T-helper 1 cell treated with Interleukin-12 subunit alpha and Interleukin-12 subunit beta and Interleukin-4 antibody, amounts not matched to agents 30 ng/mL and 1 ng/mL, for 36 hours (primary cell): ENCODE results near the gene NACAD. TPM values are rescaled to one million over a fixed set of nuclear protein-coding genes. Genes with fewer than 3 reads are reported as not detected.

ENCODE experiments used
- intact Hi-C: fragments of 100-400 bp; cut with micrococcal nuclease; formaldehyde crosslinking; loops from one replicate; pipeline ENCODE4 v1.15.1; 2024
- total RNA-seq: library from RNA; stranded (reverse); gene quantifications from 2 replicates; pipeline ENCODE4 v1.2.3, GENCODE V29; 2022

NACAD gene
- total RNA-seq, 1 donor from 2014 or later = not detected

- intact Hi-C loops = no loop called here
These were observed 3.5 kb upstream of the NACAD start for GRCh38 chr7:45092100-45092930.

GRCh38 chr7:45089341-45089891 is 647 bp upstream of the NACAD start:
- intact Hi-C loops = loop anchor here (2.0 kb wide), 1 partner anchor 21 kb away; the partner anchor contains the start of gene TBRG4

GRCh38 chr7:45088146-45088701 is 545 bp downstream of the NACAD start:
- intact Hi-C loops = loop anchor here (2.0 kb wide), 1 partner anchor 23 kb away; the partner anchor contains the start of gene TBRG4

DNA sequence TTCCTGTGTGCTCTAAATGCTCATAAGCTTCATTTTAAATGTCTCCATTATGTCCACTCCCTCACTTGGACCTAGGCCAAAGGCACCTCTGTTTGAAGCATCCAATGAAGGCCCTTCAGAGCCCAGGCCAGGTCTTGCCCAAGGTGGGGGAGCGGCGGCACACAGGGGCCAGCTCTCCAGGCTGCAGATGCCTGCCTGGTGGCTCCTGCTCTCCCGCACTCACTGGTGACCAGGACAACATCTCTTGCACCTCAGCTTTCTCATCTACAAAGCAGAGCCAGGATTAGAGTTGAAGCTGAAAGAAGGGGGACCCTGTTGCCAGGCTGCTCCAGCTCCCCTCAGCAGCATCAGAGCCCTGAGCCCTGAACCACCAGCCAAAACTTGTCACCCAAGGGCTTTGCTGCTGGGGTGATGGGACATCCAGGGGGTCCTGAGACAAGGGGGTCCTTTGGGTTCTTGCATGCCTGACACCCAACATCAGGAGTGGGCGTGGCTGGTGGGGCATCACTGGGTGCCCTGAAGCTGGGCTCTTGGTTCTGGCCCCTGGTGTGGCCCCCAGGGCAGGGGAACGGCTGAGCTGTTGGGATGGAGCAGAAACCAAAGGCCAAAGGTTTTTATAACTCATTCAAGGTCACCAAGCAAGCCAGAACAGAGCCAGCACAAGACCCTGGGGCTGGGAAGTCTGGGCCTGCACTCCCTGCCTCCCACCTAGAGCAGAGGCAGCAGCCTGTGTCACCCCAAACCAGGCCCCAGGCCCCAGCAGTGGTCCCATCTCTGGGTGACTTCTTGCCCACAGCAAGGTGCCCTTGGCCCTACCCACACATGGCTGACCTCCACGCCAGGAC is 1.2 kb downstream of the NACAD start:
- intact Hi-C loops = loop anchor here (2.0 kb wide), 1 partner anchor 23 kb away; the partner anchor contains the start of gene TBRG4

DNA sequence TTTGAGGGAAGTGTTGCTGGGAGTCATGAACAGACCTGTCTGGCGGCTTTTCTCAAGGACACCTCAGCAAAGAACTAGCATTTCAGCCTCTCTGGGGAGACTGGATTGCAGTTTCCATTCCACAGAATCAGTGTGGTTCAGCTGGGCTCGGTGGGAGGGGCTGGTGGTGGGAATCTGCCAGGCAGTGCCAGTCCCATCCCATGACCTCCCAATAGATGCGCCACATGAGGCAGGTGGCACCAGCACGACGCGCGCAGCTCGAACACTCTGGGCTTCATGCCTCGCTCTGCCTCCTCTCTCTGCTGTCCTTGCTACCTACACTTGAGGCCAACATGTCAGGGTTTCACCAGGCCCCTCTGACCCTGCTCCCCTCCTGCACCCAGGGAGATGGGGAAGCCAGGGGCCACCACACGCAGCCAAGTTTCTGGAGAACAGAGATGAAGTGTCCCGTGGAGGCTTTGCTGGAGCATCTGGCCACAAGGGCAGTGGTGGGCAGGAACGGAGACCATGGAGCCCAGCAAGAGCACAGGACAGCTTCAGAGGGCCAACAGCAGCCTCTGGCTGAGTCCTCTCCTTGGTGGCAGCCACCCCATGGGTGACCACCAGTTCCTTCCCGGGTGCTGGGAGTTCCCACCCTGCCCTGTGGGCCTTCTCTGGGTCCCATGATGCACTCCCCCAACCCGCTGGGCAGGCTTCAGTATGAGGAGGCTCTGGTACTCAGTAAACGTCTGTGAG is 2.3 kb downstream of the NACAD start:
- intact Hi-C loops = no loop called here

- intact Hi-C loops = no loop called here
These were observed 3.1 kb downstream of the NACAD start for GRCh38 chr7:45085619-45086200.

- intact Hi-C loops = no loop called here
These were observed 3.7 kb downstream of the NACAD start for GRCh38 chr7:45084901-45085618.

DNA sequence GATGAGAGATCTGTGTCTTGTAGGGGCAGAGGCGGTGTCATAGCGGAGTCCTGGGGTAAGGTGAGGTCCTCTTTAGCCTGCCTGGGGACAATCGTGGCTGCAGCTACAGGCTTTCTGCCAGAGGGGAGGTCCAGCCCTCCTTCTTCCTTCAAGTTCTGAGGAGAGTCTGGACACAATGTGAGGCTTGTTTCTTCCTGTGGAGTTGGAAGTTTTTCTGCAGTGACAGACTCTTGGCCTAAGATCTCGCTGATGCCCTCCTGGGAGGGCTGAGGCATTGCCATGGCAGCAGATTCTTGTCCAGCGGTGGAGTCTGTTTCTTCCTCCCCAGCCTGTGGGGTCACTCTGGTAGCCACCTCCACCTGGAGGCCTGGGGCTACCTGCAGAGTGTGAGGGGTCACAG is 4.4 kb downstream of the NACAD start:
- intact Hi-C loops = no loop called here

DNA sequence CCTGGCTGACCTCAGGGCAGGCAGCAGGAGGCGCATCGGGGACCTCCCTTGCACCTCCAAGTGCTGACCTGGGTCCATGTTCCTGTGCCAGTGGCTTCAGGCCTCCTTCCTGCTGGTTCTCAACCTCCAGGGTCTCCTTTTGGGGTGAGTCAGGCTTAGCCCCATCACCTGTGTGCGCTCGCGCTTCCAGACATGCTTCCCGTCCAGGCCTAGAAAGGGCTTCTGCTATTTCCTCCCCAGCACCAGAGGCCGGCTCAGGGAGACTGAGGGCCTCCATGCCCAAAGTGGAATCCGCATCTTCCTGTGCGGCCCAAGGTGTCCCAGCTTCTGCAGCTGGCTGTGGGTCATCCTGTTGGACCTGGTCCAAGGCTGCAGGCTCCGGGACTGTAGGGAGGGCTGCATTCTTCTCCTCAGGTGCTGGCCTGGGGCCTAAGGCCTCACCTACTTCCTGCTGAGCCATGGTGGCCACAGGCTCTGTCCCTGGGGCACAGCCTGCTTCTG is 5.9 kb downstream of the NACAD start:
- intact Hi-C loops = no loop called here

GRCh38 chr7:45082031-45082830 is 6.5 kb downstream of the NACAD start:
- intact Hi-C loops = no loop called here

- intact Hi-C loops = no loop called here
These were observed 7.1 kb downstream of the NACAD start for GRCh38 chr7:45081670-45081974.

GRCh38 chr7:45080958-45081669 is 7.7 kb downstream of the NACAD start:
- intact Hi-C loops = loop anchor here (1.0 kb wide), 1 partner anchor 55 kb away; no protein-coding TSS in a partner anchor

GRCh38 chr7:45080265-45080957 is 8.4 kb downstream of the NACAD start:
- intact Hi-C loops = loop anchor here (1.0 kb wide), 1 partner anchor 56 kb away; no protein-coding TSS in a partner anchor

- intact Hi-C loops = no loop called here
These were observed 10.6 kb downstream of the NACAD start for GRCh38 chr7:45078125-45078681.

DNA sequence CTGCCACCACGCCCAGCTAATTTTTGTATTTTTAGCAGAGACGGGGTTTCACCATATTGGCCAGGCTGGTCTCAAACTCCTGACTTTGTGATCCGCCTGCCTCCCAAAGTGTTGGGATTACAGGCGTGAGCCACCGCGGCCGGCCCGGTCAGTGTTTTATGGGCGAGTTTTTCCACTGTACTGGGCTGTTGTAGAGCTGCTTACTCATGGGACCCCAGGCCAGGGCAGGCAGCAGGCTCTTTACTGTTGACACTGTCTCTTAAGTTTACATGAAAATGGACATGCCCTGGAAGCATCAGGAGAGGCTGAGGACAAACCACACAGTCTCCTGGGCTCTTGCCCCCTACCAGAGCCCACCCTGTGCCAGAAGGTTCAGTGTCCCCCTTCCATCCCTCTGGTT is 11.2 kb downstream of the NACAD start:
- intact Hi-C loops = no loop called here

GRCh38 chr7:45076946-45077345 is 11.8 kb downstream of the NACAD start:
- intact Hi-C loops = no loop called here
